SK-N-MC (cell line): ENCODE results near the gene RMDN2.
"Not testable (repeated sequence)": the region's sequence is repeated elsewhere in the genome, so short reads cannot be mapped to it uniquely, and the experiment has no call there.

ENCODE experiments used
- DNase-seq: peaks from one replicate; pipeline ENCODE4 v3.0.0-alpha.2; 2011; ENCODE audit warnings: low read depth, low spot score
- H3K27ac ChIP-seq: fragments of 200-600 bp; sonication (generic); 2 replicates; pipeline ENCODE4 v1.5.1; 2016; ENCODE audit warnings: mixed run types
- H3K36me3 ChIP-seq: fragments of 200-600 bp; sonication (generic); 2 replicates; pipeline ENCODE4 v1.6.1; 2017; ENCODE audit warnings: antibody characterized with exemption, low read length, mixed read lengths; ENCODE audit not compliant: insufficient read depth
- H3K4me3 ChIP-seq: fragments of 200-600 bp; sonication (generic); 2 replicates; pipeline ENCODE4 v1.5.1; 2016
- H3K9ac ChIP-seq: fragments of 200-600 bp; sonication (generic); 2 replicates; pipeline ENCODE4 v1.8.0; 2017; ENCODE audit warnings: mixed run types, mixed read lengths; ENCODE audit not compliant: insufficient read length
- H3K9me3 ChIP-seq: fragments of 200-600 bp; sonication (generic); 2 replicates; pipeline ENCODE4 v1.6.1; 2017; ENCODE audit warnings: low read depth, mild to moderate bottlenecking, antibody characterized with exemption, low read length, moderate library complexity, mixed read lengths
- EZH2 ChIP-seq: fragments of 200-600 bp; sonication (generic); IDR thresholded peaks from one replicate; pipeline ENCODE4 v1.6.1; 2017; ENCODE audit warnings: antibody characterized with exemption
- FOXP2 ChIP-seq: optimal IDR thresholded peaks from 2 replicates; pipeline ENCODE3; 2011; ENCODE audit warnings: mild to moderate bottlenecking, moderate library complexity; ENCODE audit not compliant: insufficient read depth; ENCODE audit errors: extremely low read length, control extremely low read depth
- POLR2AphosphoS5 ChIP-seq: IDR thresholded peaks from 2 replicates; pipeline ENCODE4 v1.6.1; 2012; ENCODE audit warnings: mild to moderate bottlenecking, low read depth, low read length, borderline replicate concordance

Gene RMDN2

GRCh38 chr2:37934591-37935513 lies 9.8 kb downstream of the RMDN2 start:
- TF ChIP-seq FOXP2 (no peak), EZH2 (no peak), POLR2AphosphoS5 (no peak)
- no peaks in the 10 kb centered on the region for H3K36me3 ChIP-seq
- DNase-seq, result no peak
- no peak overlapping the region for H3K4me3 ChIP-seq
- H3K27ac ChIP-seq, result no peak overlapping the region
- no peaks in the 10 kb centered on the region for H3K9me3 ChIP-seq
- no peak overlapping the region for H3K9ac ChIP-seq

DNA sequence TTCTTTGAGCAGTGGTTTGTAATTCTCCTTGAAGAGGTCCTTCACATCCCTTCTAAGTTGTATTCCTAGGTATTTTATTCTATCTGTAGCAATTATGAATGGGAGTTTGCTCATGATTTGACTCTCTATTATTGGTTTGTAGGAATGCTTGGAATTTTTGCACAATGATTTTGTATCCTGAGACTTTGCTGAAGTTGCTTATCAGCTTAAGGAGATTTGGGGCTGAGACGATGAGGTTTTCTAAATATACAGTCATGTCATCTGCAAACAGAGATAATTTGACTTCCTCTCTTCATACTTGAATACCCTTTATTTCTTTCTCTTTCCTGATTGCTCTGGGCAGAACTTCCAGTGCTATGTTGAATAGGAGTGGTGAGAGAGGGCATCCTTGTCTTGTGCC lies 12.5 kb downstream of the RMDN2 start:
- not testable (repeated sequence) for H3K27ac ChIP-seq, H3K9me3 ChIP-seq, H3K9ac ChIP-seq, H3K4me3 ChIP-seq, DNase-seq, H3K36me3 ChIP-seq

GRCh38 chr2:37941267-37941666 lies 16.2 kb downstream of the RMDN2 start:
- H3K9me3 ChIP-seq, H3K27ac ChIP-seq, DNase-seq, H3K9ac ChIP-seq, H3K36me3 ChIP-seq, H3K4me3 ChIP-seq: not testable (repeated sequence)

- Histone ChIP-seq H3K36me3 (no peaks in the 10 kb centered on the region), H3K9me3 (no peaks in the 10 kb centered on the region), H3K27ac (no peak overlapping the region), H3K9ac (no peak overlapping the region), H3K4me3 (no peak overlapping the region)
- TF ChIP-seq EZH2, result no peak
- TF ChIP-seq POLR2AphosphoS5, result no peak
- no peak for TF ChIP-seq FOXP2
- no peak for DNase-seq
Measured at GRCh38 chr2:37944268-37944667, 19.2 kb downstream of the RMDN2 start.

DNA sequence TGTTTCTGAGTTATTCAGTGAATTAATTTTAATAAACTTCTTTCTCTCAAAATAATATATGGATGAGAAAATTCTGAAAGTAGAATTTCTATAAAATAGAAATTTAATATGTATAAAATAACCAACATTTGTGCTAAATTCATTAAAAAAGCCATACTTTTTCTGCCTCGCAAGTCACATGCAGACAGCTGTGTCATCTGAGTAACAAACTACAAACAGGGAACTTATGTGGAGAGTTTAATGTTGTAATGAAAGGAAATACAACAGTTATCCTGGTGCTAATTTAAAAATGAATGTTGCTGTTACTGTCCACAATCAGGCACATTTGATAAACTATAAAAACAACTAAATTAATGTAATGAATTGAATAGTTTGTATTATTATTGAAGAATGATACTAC lies 22.2 kb downstream of the RMDN2 start:
- no peaks in the 10 kb centered on the region for H3K9me3 ChIP-seq
- TF ChIP-seq EZH2 (no peak), POLR2AphosphoS5 (no peak), FOXP2 (no peak)
- no peak for DNase-seq
- no peak overlapping the region for H3K9ac ChIP-seq
- H3K27ac ChIP-seq, result no peak overlapping the region
- no peaks in the 10 kb centered on the region for H3K36me3 ChIP-seq
- no peak overlapping the region for H3K4me3 ChIP-seq

- H3K27ac ChIP-seq, H3K4me3 ChIP-seq, H3K36me3 ChIP-seq, DNase-seq, H3K9me3 ChIP-seq, H3K9ac ChIP-seq: not testable (repeated sequence)
Measured at GRCh38 chr2:37962018-37962739, 37.1 kb downstream of the RMDN2 start.

DNA sequence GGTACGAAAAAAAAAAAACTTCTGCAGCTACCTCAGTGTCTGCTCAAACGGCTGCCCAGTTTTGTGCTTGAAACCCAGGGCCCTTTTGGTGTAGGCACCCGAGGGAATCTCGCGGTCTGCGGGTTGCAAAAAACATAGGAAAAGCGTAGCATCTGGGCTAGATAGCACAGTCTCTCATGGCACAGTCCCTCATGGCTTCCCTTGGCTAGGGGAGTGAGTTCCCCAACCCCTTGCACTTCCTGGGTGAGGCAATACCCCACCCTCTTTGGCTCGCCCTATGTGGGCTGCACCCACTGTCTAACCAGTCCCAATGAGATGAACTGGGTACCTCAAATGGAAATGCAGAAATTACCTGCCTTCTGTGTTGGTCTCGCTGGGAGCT lies 37.6 kb downstream of the RMDN2 start:
- not testable (repeated sequence) for H3K9me3 ChIP-seq, H3K27ac ChIP-seq, H3K9ac ChIP-seq, DNase-seq, H3K36me3 ChIP-seq, H3K4me3 ChIP-seq

GRCh38 chr2:37963901-37964300 lies 38.8 kb downstream of the RMDN2 start:
- not testable (repeated sequence) for H3K9me3 ChIP-seq, H3K4me3 ChIP-seq, H3K27ac ChIP-seq, H3K36me3 ChIP-seq, H3K9ac ChIP-seq, DNase-seq

GRCh38 chr2:37966326-37966725 lies 41.2 kb downstream of the RMDN2 start:
- no peak for DNase-seq
- no peak overlapping the region for H3K4me3 ChIP-seq
- H3K9me3 ChIP-seq, result no peaks in the 10 kb centered on the region
- no peak for TF ChIP-seq EZH2
- TF ChIP-seq FOXP2, result no peak
- TF ChIP-seq POLR2AphosphoS5, result no peak
- H3K9ac ChIP-seq, result no peak overlapping the region
- no peaks in the 10 kb centered on the region for H3K36me3 ChIP-seq
- no peak overlapping the region for H3K27ac ChIP-seq
